LNCaP clone FGC (cell line): Measurements from ENCODE around the gene CD300LF.
A peak's percentile ranks its signal among the peaks of the same experiment; 100 is the strongest.

ENCODE experiments used
- DNase-seq: peaks from one replicate; pipeline ENCODE4 v3.0.0-alpha.2; 2011; ENCODE audit warnings: low read depth
- H3K4me3 ChIP-seq: 2 replicates; pipeline ENCODE4 v1.5.1; 2011; ENCODE audit warnings: mild to moderate bottlenecking, low read depth, low read length, control low read depth
- CTCF ChIP-seq: IDR thresholded peaks from 2 replicates; pipeline ENCODE4 v1.5.1; 2012; ENCODE audit warnings: mild to moderate bottlenecking; ENCODE audit not compliant: control insufficient read depth, insufficient read depth; ENCODE audit errors: extremely low read depth

CD300LF gene

GRCh38 chr17:74757931-74758847, 45.5 kb upstream of the CD300LF start:
- peak overlapping the region; percentile 38 for H3K4me3 ChIP-seq
- peak; percentile 89 for DNase-seq

GRCh38 chr17:74757502-74757901, 44.8 kb upstream of the CD300LF start:
- H3K4me3 ChIP-seq = peak overlapping the region; percentile 38
- no peak for DNase-seq
- no peak for TF ChIP-seq CTCF

More at GRCh38 chr17:74757931-74758847, 45.5 kb upstream of the CD300LF start:
- no peak for TF ChIP-seq CTCF

- DNase-seq = no peak
- no peak for TF ChIP-seq CTCF
Observed at GRCh38 chr17:74756891-74757290, 44.2 kb upstream of the CD300LF start.

GRCh38 chr17:74755533-74755932, 42.8 kb upstream of the CD300LF start:
- no peak overlapping the region for H3K4me3 ChIP-seq
- no peak for TF ChIP-seq CTCF
- DNase-seq = no peak

More at GRCh38 chr17:74756891-74757290, 44.2 kb upstream of the CD300LF start:
- H3K4me3 ChIP-seq = no peak overlapping the region

- no peak for TF ChIP-seq CTCF
- DNase-seq = no peak
- no peak overlapping the region for H3K4me3 ChIP-seq
Observed at GRCh38 chr17:74754832-74755231, 42.1 kb upstream of the CD300LF start.

- TF ChIP-seq CTCF = no peak
- no peak for DNase-seq
- no peak overlapping the region for H3K4me3 ChIP-seq
Observed at GRCh38 chr17:74752822-74753401, 40.2 kb upstream of the CD300LF start.

- TF ChIP-seq CTCF = no peak
- H3K4me3 ChIP-seq = no peak overlapping the region
- no peak for DNase-seq
Observed at GRCh38 chr17:74752415-74752814, 39.7 kb upstream of the CD300LF start.
